ENCODE measurements around the gene SH3RF3.

DNA sequence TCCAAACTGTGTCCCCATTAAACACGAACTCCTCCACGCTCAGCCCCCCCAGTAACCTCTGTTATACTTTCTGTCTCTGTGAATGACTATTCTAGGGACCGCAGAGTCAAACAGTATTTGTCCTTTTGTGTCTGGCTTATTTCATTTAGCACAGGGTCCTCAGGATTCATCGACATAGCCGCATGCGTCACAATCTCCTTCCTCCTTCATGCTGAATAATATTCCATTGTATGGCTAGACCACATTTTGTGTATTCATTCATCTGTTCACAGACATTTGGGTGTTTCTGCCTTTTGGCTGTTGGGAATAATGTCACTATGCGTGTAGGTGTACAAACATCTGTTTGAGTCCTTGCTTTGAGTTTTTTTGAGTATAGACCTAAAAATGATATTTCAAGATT, 80.9 kb downstream of the SH3RF3 start:
- TF ChIP-seq ZNF565 (CRISPR knock-in tag; conservative IDR thresholded peaks at IDR 0.05; ENCODE audit: low read depth) (no peak), BACH2 (CRISPR knock-in tag; IDR thresholded peaks at IDR 0.05; ENCODE audit: borderline replicate concordance) (no peak), RARB (CRISPR knock-in tag; IDR thresholded peaks at IDR 0.05) (no peak), ESRRG (CRISPR knock-in tag; IDR thresholded peaks at IDR 0.05) (no peak), ZFP3 (CRISPR knock-in tag; IDR thresholded peaks at IDR 0.05) (no peak)
- TF ChIP-seq, protein P1, sequence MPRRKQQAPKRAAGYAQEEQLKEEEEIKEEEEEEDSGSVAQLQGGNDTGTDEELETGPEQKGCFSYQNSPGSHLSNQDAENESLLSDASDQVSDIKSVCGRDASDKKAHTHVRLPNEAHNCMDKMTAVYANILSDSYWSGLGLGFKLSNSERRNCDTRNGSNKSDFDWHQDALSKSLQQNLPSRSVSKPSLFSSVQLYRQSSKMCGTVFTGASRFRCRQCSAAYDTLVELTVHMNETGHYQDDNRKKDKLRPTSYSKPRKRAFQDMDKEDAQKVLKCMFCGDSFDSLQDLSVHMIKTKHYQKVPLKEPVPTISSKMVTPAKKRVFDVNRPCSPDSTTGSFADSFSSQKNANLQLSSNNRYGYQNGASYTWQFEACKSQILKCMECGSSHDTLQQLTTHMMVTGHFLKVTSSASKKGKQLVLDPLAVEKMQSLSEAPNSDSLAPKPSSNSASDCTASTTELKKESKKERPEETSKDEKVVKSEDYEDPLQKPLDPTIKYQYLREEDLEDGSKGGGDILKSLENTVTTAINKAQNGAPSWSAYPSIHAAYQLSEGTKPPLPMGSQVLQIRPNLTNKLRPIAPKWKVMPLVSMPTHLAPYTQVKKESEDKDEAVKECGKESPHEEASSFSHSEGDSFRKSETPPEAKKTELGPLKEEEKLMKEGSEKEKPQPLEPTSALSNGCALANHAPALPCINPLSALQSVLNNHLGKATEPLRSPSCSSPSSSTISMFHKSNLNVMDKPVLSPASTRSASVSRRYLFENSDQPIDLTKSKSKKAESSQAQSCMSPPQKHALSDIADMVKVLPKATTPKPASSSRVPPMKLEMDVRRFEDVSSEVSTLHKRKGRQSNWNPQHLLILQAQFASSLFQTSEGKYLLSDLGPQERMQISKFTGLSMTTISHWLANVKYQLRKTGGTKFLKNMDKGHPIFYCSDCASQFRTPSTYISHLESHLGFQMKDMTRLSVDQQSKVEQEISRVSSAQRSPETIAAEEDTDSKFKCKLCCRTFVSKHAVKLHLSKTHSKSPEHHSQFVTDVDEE (CRISPR knock-in tag; IDR thresholded peaks at IDR 0.05): no peak
- TF ChIP-seq, protein P2, sequence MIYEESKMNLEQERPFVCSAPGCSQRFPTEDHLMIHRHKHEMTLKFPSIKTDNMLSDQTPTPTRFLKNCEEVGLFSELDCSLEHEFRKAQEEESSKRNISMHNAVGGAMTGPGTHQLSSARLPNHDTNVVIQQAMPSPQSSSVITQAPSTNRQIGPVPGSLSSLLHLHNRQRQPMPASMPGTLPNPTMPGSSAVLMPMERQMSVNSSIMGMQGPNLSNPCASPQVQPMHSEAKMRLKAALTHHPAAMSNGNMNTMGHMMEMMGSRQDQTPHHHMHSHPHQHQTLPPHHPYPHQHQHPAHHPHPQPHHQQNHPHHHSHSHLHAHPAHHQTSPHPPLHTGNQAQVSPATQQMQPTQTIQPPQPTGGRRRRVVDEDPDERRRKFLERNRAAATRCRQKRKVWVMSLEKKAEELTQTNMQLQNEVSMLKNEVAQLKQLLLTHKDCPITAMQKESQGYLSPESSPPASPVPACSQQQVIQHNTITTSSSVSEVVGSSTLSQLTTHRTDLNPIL (CRISPR knock-in tag; IDR thresholded peaks at IDR 0.05; ENCODE audit: low read depth): no peak

Measured in SK-N-SH treated with all-trans-retinoic acid at 6 μM for 48 hours (cell line).